HG03571 (cell line): Measurements from ENCODE around the gene COL21A1.

ENCODE experiments used
- ATAC-seq: cut with Tn5 transposase; IDR thresholded peaks from one replicate; pipeline ENCODE4 v1.9.1; 2021; ENCODE audit not compliant: unreplicated experiment

COL21A1 gene

GRCh38 chr6:56193846-56194245 is 53.5 kb downstream of the COL21A1 start:
- ATAC-seq: no peak

- no peak for ATAC-seq
Observed at GRCh38 chr6:56188429-56188828, 59.0 kb downstream of the COL21A1 start.

- no peak for ATAC-seq
Observed at GRCh38 chr6:56187686-56188085, 59.7 kb downstream of the COL21A1 start.

GRCh38 chr6:56176741-56177140 is 70.6 kb downstream of the COL21A1 start:
- ATAC-seq: no peak

- ATAC-seq: no peak
Observed at GRCh38 chr6:56173228-56173627, 74.2 kb downstream of the COL21A1 start.

- no peak for ATAC-seq
Observed at GRCh38 chr6:56172144-56172543, 75.2 kb downstream of the COL21A1 start.

GRCh38 chr6:56169366-56169765 is 78.0 kb downstream of the COL21A1 start:
- no peak for ATAC-seq

- no peak for ATAC-seq
Observed at GRCh38 chr6:56168596-56168995, 78.8 kb downstream of the COL21A1 start.

- no peak for ATAC-seq
Observed at GRCh38 chr6:56162081-56162480, 85.3 kb downstream of the COL21A1 start.

GRCh38 chr6:56160489-56160888 is 86.9 kb downstream of the COL21A1 start:
- no peak for ATAC-seq

- ATAC-seq: no peak
Observed at GRCh38 chr6:56158571-56158970, 88.8 kb downstream of the COL21A1 start.

- no peak for ATAC-seq
Observed at GRCh38 chr6:56156643-56157042, 90.7 kb downstream of the COL21A1 start.

GRCh38 chr6:56155634-56156141 is 91.7 kb downstream of the COL21A1 start:
- ATAC-seq: no peak

GRCh38 chr6:56154076-56154475 is 93.3 kb downstream of the COL21A1 start:
- no peak for ATAC-seq

- no peak for ATAC-seq
Observed at GRCh38 chr6:56152611-56153010, 94.8 kb downstream of the COL21A1 start.

- no peak for ATAC-seq
Observed at GRCh38 chr6:56151609-56152224, 95.7 kb downstream of the COL21A1 start.

- ATAC-seq: no peak
Observed at GRCh38 chr6:56148488-56149186, 98.7 kb downstream of the COL21A1 start.

GRCh38 chr6:56147766-56148165 is 99.6 kb downstream of the COL21A1 start:
- ATAC-seq: no peak

GRCh38 chr6:56146086-56146485 is 101.3 kb downstream of the COL21A1 start:
- ATAC-seq: no peak

- no peak for ATAC-seq
Observed at GRCh38 chr6:56145616-56146015, 101.8 kb downstream of the COL21A1 start.

GRCh38 chr6:56144538-56145324 is 102.6 kb downstream of the COL21A1 start:
- ATAC-seq: no peak

- no peak for ATAC-seq
Observed at GRCh38 chr6:56143796-56144195, 103.6 kb downstream of the COL21A1 start.
